GM12872 (cell line): ENCODE data around the gene OR13A1.

Source experiments
- TF ChIP-seq, protein P1 (sequence below): IDR thresholded peaks from 3 replicates; pipeline ENCODE4 v1.5.1; 2011; ENCODE audit warnings: low read depth, mild to moderate bottlenecking, low read length, moderate library complexity; ENCODE audit not compliant: insufficient read depth

The OR13A1 gene

GRCh38 chr10:45315508-45315907 lies at the start of gene OR13A1:
Gene OR13A1, minus strand, starts transcription at chr10:45315608. Its CDS starts 11,186 bp downstream, at chr10:45304422.
- TF ChIP-seq, protein P1, sequence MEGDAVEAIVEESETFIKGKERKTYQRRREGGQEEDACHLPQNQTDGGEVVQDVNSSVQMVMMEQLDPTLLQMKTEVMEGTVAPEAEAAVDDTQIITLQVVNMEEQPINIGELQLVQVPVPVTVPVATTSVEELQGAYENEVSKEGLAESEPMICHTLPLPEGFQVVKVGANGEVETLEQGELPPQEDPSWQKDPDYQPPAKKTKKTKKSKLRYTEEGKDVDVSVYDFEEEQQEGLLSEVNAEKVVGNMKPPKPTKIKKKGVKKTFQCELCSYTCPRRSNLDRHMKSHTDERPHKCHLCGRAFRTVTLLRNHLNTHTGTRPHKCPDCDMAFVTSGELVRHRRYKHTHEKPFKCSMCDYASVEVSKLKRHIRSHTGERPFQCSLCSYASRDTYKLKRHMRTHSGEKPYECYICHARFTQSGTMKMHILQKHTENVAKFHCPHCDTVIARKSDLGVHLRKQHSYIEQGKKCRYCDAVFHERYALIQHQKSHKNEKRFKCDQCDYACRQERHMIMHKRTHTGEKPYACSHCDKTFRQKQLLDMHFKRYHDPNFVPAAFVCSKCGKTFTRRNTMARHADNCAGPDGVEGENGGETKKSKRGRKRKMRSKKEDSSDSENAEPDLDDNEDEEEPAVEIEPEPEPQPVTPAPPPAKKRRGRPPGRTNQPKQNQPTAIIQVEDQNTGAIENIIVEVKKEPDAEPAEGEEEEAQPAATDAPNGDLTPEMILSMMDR = no peak

GRCh38 chr10:45355494-45355893 lies 40.1 kb upstream of the OR13A1 start:
- TF ChIP-seq, protein P1 = no peak

GRCh38 chr10:45354261-45354660 lies 38.9 kb upstream of the OR13A1 start:
- TF ChIP-seq, protein P1 = no peak

DNA sequence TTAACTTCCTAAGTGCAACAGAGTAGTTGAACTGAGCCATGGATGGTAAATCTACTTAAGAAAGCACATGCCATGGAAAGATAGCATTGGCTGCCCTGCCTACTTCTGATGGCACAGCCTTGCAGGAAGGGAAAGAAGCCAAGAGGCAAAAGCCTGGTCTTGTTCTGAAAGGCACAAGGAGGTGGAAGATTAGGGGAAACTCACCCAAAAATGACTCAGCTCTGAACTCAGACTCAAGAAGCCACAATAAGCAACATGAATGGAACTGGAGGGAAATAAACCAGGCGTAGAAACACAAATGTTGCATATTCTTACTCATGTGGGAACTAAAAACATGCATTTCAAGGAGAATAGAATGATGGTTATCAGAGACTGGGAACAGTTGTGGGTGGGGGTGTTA lies 37.8 kb upstream of the OR13A1 start:
- TF ChIP-seq, protein P1 = no peak

DNA sequence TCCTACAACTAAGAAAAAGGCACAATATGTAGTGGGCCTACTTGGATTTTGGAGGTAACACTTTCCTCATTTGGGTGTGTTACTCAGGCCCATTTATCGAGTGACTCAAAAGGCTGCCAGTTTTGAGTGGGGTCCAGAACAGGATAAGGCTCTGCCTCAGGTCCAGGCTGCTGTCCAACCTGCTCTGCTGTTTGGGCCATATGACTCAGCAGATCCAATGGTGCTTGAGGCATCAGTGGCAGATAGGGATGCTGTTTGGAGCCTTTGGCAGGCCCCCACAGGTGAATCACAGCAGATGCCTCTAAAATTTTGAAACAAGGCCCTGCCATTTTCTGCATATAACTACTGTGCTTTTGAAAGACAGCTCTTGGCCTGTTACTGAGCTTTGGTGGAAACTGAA lies 24.5 kb upstream of the OR13A1 start:
- TF ChIP-seq, protein P1 = no peak

DNA sequence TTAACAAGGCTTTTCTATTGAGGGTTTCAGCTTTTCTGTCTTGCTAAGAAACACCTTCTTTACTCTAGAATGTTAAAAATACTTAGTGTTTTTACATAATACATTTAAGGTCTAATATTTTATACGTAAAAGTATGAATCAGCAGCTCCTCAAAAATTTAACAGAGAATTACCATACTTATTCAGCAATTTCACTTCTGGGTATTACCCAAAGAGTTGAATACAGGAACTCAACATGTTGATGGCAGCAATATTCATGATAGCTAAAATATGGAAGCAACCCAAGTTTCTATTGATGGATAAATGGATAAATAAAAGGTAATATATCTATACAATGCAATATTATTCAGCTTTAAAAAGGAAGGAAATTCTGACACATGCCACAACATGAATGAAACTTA lies 9.7 kb upstream of the OR13A1 start:
- TF ChIP-seq, protein P1 = no peak

- TF ChIP-seq, protein P1 = no peak
These were observed 4.3 kb upstream of the OR13A1 start for GRCh38 chr10:45319702-45320101.
